ENCODE measurements around the gene CYS1. TPM values are rescaled to one million over a fixed set of nuclear protein-coding genes. Genes with fewer than 3 reads are reported as not detected.

The CYS1 gene
- total and polyA plus RNA-seq, 2 of the 13 experiments (the other 11 are each of a cell fraction or from before 2014, with no cell fraction given) = 0.04 TPM; not detected in 1

DNA sequence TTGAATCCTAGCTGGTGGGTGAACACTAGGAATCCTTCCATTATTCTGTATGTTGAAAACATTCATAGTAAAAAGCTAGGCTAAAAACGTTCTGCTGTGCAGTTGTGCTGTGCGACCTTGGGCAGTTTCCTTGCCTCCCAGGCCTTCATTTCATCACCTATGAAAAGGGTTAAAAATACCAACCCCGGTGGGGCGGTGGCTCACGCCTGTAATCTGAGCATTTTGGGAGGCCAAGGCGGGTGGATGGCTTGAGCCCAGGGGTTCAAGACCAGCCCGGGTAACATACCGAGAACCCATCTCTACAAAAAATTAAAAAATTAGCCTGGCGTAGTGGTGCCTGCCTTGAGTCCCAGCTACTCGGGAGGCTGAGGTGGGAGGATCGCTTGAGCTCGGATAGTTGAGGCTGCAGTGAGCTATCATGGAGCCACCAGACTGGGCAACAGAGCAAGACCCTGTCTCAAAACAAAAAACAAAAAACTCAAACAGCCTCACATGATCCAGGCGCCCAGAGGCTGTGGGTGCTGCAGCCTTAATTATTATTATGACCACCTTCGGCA is 39.5 kb upstream of the CYS1 start (continued):
- TF ChIP-seq MTF2 (CRISPR knock-in tag; IDR thresholded peaks at IDR 0.05; ENCODE audit: borderline replicate concordance) (0 out of 2 replicates have a peak, but pooled peaks have one; percentile 0), POLR2AphosphoS2 (IDR thresholded peaks at IDR 0.05; ENCODE audit: low read depth, low read length) (no peak)
- TF ChIP-seq, protein P1, sequence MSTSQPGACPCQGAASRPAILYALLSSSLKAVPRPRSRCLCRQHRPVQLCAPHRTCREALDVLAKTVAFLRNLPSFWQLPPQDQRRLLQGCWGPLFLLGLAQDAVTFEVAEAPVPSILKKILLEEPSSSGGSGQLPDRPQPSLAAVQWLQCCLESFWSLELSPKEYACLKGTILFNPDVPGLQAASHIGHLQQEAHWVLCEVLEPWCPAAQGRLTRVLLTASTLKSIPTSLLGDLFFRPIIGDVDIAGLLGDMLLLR (CRISPR knock-in tag; IDR thresholded peaks at IDR 0.05) = no peak

DNA sequence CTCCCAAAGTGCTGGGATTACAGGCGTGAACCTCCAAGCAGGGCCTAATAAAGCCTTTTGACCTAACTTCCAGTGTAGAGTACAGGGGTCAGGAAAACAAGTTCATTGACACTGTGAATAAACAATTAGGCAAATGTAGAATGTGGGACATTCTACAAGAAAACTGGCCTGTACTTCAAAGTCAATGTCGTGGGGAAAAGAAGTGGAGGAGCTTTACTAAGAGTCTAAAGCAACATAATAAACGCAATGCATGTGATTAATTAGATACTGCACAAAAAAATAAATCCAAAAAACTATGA is 38.8 kb upstream of the CYS1 start:
- no peak overlapping the region for H2AFZ ChIP-seq (ENCODE audit: low read length)
- H3K4me1 ChIP-seq (ENCODE audit: insufficient read depth, low read length) = peaks cover 44% of the 10 kb centered on the region
- in situ Hi-C loops (cut with HindIII; ENCODE audit: extremely low pct_ligation_motif_present, low pct_unique_long_range_greater_than_20kb) (loop anchor here (5.0 kb wide), 1 partner anchor 42 kb away; no protein-coding TSS in a partner anchor), intact Hi-C loops (cut with micrococcal nuclease; ENCODE audit: unreplicated experiment) (no loop called here)
- no peak for DNase-seq (ENCODE audit: low spot score)
- FAIRE-seq = peak; percentile 18
- H4K20me1 ChIP-seq (ENCODE audit: insufficient read depth, low read length) = no peaks in the 10 kb centered on the region
- no peak overlapping the region for H3K9ac ChIP-seq (ENCODE audit: insufficient read depth, low read depth, low read length)
- ATAC-seq = no peak
- peak overlapping the region in 1 of 3 experiments; percentile 99; a peak in 1 of 6 replicates for H3K4me3 ChIP-seq (replicated peaks in 1 of 3; ENCODE audit: insufficient read depth in 1 of 3, low read depth in 2 of 3, low read length in 3 of 3)
- ChIA-PET CTCF (ENCODE audit: low intra/inter-chr PET ratio, low total read pairs) (no interaction called here), POLR2A (interaction anchor here (1.1 to 1.2 kb wide), 2 partner anchors 186 to 289 kb away, joined by 4 read pairs; no protein-coding TSS in a partner anchor)
- H3K27me3 ChIP-seq (ENCODE audit: control insufficient read depth in 1 of 2, insufficient read depth in 2 of 2, low read length in 2 of 2) = no peaks in the 10 kb centered on the region
- peak overlapping the region; percentile 98 for H3K4me2 ChIP-seq (ENCODE audit: low read depth, low read length)
- H3K27ac ChIP-seq (ENCODE audit: extremely low read length, insufficient read depth, low read length) = no peak overlapping the region
- no TSS peak for BruUV-seq (replicated peaks)
- no peaks in the 10 kb centered on the region for H3K36me3 ChIP-seq (replicated peaks in 1 of 2; ENCODE audit: control insufficient read depth in 1 of 2, insufficient read depth in 2 of 2, low read length in 2 of 2)
- peaks cover 29% of the 10 kb centered on the region for H3K79me2 ChIP-seq (ENCODE audit: insufficient read depth, low read length)
- H3K9me3 ChIP-seq (ENCODE audit: low read length) = no peaks in the 10 kb centered on the region
- 17% methylated on average over 3 of the region's 3 CpGs for WGBS (ENCODE audit: low lambda C conversion rate)
- TF ChIP-seq, protein P2, sequence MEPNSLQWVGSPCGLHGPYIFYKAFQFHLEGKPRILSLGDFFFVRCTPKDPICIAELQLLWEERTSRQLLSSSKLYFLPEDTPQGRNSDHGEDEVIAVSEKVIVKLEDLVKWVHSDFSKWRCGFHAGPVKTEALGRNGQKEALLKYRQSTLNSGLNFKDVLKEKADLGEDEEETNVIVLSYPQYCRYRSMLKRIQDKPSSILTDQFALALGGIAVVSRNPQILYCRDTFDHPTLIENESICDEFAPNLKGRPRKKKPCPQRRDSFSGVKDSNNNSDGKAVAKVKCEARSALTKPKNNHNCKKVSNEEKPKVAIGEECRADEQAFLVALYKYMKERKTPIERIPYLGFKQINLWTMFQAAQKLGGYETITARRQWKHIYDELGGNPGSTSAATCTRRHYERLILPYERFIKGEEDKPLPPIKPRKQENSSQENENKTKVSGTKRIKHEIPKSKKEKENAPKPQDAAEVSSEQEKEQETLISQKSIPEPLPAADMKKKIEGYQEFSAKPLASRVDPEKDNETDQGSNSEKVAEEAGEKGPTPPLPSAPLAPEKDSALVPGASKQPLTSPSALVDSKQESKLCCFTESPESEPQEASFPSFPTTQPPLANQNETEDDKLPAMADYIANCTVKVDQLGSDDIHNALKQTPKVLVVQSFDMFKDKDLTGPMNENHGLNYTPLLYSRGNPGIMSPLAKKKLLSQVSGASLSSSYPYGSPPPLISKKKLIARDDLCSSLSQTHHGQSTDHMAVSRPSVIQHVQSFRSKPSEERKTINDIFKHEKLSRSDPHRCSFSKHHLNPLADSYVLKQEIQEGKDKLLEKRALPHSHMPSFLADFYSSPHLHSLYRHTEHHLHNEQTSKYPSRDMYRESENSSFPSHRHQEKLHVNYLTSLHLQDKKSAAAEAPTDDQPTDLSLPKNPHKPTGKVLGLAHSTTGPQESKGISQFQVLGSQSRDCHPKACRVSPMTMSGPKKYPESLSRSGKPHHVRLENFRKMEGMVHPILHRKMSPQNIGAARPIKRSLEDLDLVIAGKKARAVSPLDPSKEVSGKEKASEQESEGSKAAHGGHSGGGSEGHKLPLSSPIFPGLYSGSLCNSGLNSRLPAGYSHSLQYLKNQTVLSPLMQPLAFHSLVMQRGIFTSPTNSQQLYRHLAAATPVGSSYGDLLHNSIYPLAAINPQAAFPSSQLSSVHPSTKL (CRISPR knock-in tag; IDR thresholded peaks at IDR 0.05) = peak; percentile 61; the same call in 1 of the 2 replicates
- TF ChIP-seq SKI (IDR thresholded peaks at IDR 0.05; ENCODE audit: partially characterized antibody) = peak; percentile 70
- no peak for TF ChIP-seq POLR2A (IDR thresholded peaks at IDR 0.05; ENCODE audit: insufficient read depth in 1 of 2, low read depth in 2 of 2, low read length in 2 of 2)
- no peak for TF ChIP-seq ISL2 (CRISPR knock-in tag; IDR thresholded peaks at IDR 0.05)
- TF ChIP-seq ZSCAN21 (CRISPR knock-in tag; IDR thresholded peaks at IDR 0.05; ENCODE audit: borderline replicate concordance) = no peak
- TF ChIP-seq, protein P3, sequence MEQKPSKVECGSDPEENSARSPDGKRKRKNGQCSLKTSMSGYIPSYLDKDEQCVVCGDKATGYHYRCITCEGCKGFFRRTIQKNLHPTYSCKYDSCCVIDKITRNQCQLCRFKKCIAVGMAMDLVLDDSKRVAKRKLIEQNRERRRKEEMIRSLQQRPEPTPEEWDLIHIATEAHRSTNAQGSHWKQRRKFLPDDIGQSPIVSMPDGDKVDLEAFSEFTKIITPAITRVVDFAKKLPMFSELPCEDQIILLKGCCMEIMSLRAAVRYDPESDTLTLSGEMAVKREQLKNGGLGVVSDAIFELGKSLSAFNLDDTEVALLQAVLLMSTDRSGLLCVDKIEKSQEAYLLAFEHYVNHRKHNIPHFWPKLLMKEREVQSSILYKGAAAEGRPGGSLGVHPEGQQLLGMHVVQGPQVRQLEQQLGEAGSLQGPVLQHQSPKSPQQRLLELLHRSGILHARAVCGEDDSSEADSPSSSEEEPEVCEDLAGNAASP (CRISPR knock-in tag; IDR thresholded peaks at IDR 0.05; ENCODE audit: borderline replicate concordance) = peak; percentile 77; the same call in 1 of the 2 replicates
- TF ChIP-seq, protein P4, sequence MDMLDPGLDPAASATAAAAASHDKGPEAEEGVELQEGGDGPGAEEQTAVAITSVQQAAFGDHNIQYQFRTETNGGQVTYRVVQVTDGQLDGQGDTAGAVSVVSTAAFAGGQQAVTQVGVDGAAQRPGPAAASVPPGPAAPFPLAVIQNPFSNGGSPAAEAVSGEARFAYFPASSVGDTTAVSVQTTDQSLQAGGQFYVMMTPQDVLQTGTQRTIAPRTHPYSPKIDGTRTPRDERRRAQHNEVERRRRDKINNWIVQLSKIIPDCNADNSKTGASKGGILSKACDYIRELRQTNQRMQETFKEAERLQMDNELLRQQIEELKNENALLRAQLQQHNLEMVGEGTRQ (IDR thresholded peaks at IDR 0.05; ENCODE audit: low read depth, low read length) = no peak
- TF ChIP-seq, protein P4 (CRISPR knock-in tag; IDR thresholded peaks at IDR 0.05; ENCODE audit: borderline replicate concordance) = no peak
- peak; percentile 52; the same call in 1 of the 2 replicates for TF ChIP-seq FOXO1 (CRISPR knock-in tag; IDR thresholded peaks at IDR 0.05)
- TF ChIP-seq FOXA3 (CRISPR knock-in tag; IDR thresholded peaks at IDR 0.05) = peak; percentile 32; the same call in 1 of the 2 replicates
- TF ChIP-seq HDAC2 (CRISPR knock-in tag; IDR thresholded peaks at IDR 0.05) = peak; percentile 60; the same call in 1 of the 2 replicates
- no peak for TF ChIP-seq PCBP2 (optimal IDR thresholded peaks at IDR 0.05; ENCODE audit: low read depth, low read length, poor library complexity, severe bottlenecking)
- TF ChIP-seq ZFX (CRISPR knock-in tag; IDR thresholded peaks at IDR 0.05; ENCODE audit: low read depth) = peak; percentile 39

All from HepG2 (cell line).